ACC112 (cell line): ENCODE measurements around the gene ALG2.
A peak's percentile ranks its signal among the peaks of the same experiment; 100 is the strongest.

Experiments
- H2AFZ ChIP-seq: fragments of 200-600 bp; sonication (generic); one replicate; pipeline ENCODE4 v1.6.0; 2017; ENCODE audit warnings: antibody characterized with exemption, low read length; ENCODE audit not compliant: unreplicated experiment
- H3K27ac ChIP-seq: fragments of 200-600 bp; sonication (generic); 2 replicates; pipeline ENCODE4 v1.5.1; 2014; ENCODE audit warnings: low read depth, mild to moderate bottlenecking, antibody characterized with exemption, low read length, moderate library complexity
- H3K27me3 ChIP-seq: fragments of 200-600 bp; sonication (generic); 2 replicates; pipeline ENCODE4 v1.6.1; 2014; ENCODE audit warnings: mild to moderate bottlenecking, antibody characterized with exemption, low read length, moderate library complexity, mixed read lengths; ENCODE audit not compliant: insufficient read depth
- H3K36me3 ChIP-seq: fragments of 200-600 bp; sonication (generic); 2 replicates; pipeline ENCODE4 v1.6.1; 2016; ENCODE audit warnings: mild to moderate bottlenecking, antibody characterized with exemption, low read length, moderate library complexity, mixed read lengths; ENCODE audit not compliant: insufficient read depth
- H3K4me1 ChIP-seq: fragments of 200-600 bp; sonication (generic); one replicate; pipeline ENCODE4 v1.6.1; 2016; ENCODE audit warnings: low read length, mixed read lengths; ENCODE audit not compliant: insufficient read depth, unreplicated experiment, control insufficient read depth
- H3K4me3 ChIP-seq: fragments of 200-600 bp; sonication (generic); 2 replicates; pipeline ENCODE4 v1.5.1; 2014; ENCODE audit warnings: mild to moderate bottlenecking, low read depth, low read length
- H3K79me2 ChIP-seq: fragments of 200-600 bp; sonication (generic); one replicate; pipeline ENCODE4 v1.6.0; 2016; ENCODE audit warnings: low read length; ENCODE audit not compliant: control insufficient read depth, unreplicated experiment, insufficient read depth

Gene ALG2

GRCh38 chr9:99190597-99191283 lies 31.0 kb downstream of the ALG2 start:
- H3K4me3 ChIP-seq = no peak overlapping the region
- H3K79me2 ChIP-seq = no peaks in the 10 kb centered on the region
- no peak overlapping the region for H2AFZ ChIP-seq
- H3K4me1 ChIP-seq = peaks cover 8% of the 10 kb centered on the region
- no peaks in the 10 kb centered on the region for H3K36me3 ChIP-seq
- no peak overlapping the region for H3K27ac ChIP-seq
- H3K27me3 ChIP-seq = peaks cover 49% of the 10 kb centered on the region

GRCh38 chr9:99189887-99190596 lies 31.7 kb downstream of the ALG2 start:
- H3K36me3 ChIP-seq = no peaks in the 10 kb centered on the region
- H3K4me1 ChIP-seq = peaks cover 8% of the 10 kb centered on the region
- H3K27me3 ChIP-seq = peaks cover 49% of the 10 kb centered on the region
- H3K79me2 ChIP-seq = no peaks in the 10 kb centered on the region
- H3K27ac ChIP-seq = no peak overlapping the region
- no peak overlapping the region for H2AFZ ChIP-seq
- H3K4me3 ChIP-seq = no peak overlapping the region

- no peak overlapping the region for H2AFZ ChIP-seq
- no peak overlapping the region for H3K4me3 ChIP-seq
- peaks cover 46% of the 10 kb centered on the region for H3K27me3 ChIP-seq
- no peak overlapping the region for H3K27ac ChIP-seq
- H3K36me3 ChIP-seq = no peaks in the 10 kb centered on the region
- no peaks in the 10 kb centered on the region for H3K79me2 ChIP-seq
- H3K4me1 ChIP-seq = peaks cover 8% of the 10 kb centered on the region
These were observed 32.6 kb downstream of the ALG2 start for GRCh38 chr9:99189186-99189585.

GRCh38 chr9:99187311-99187710 lies 34.4 kb downstream of the ALG2 start:
- no peak overlapping the region for H2AFZ ChIP-seq
- H3K4me3 ChIP-seq = no peak overlapping the region
- H3K4me1 ChIP-seq = no peaks in the 10 kb centered on the region
- no peaks in the 10 kb centered on the region for H3K79me2 ChIP-seq
- H3K27ac ChIP-seq = no peak overlapping the region
- peaks cover 43% of the 10 kb centered on the region for H3K27me3 ChIP-seq
- H3K36me3 ChIP-seq = no peaks in the 10 kb centered on the region

GRCh38 chr9:99185934-99186333 lies 35.8 kb downstream of the ALG2 start:
- no peak overlapping the region for H3K27ac ChIP-seq
- no peak overlapping the region for H3K4me3 ChIP-seq
- H3K79me2 ChIP-seq = no peaks in the 10 kb centered on the region
- H2AFZ ChIP-seq = no peak overlapping the region
- no peaks in the 10 kb centered on the region for H3K4me1 ChIP-seq
- peaks cover 33% of the 10 kb centered on the region for H3K27me3 ChIP-seq
- no peaks in the 10 kb centered on the region for H3K36me3 ChIP-seq

- Histone ChIP-seq H2AFZ (no peak overlapping the region), H3K4me1 (no peaks in the 10 kb centered on the region)
These were observed 36.5 kb downstream of the ALG2 start for GRCh38 chr9:99185348-99185632.

GRCh38 chr9:99184475-99185347 lies 37.0 kb downstream of the ALG2 start:
- no peaks in the 10 kb centered on the region for H3K4me1 ChIP-seq
- peak overlapping the region; percentile 24 for H2AFZ ChIP-seq
- H3K4me3 ChIP-seq = peak overlapping the region; percentile 51
- no peaks in the 10 kb centered on the region for H3K79me2 ChIP-seq
- H3K36me3 ChIP-seq = no peaks in the 10 kb centered on the region
- peaks cover 26% of the 10 kb centered on the region for H3K27me3 ChIP-seq
- no peak overlapping the region for H3K27ac ChIP-seq

More at GRCh38 chr9:99185348-99185632, 36.5 kb downstream of the ALG2 start:
- no peak overlapping the region for H3K4me3 ChIP-seq
- no peaks in the 10 kb centered on the region for H3K79me2 ChIP-seq
- H3K27ac ChIP-seq = no peak overlapping the region
- H3K36me3 ChIP-seq = no peaks in the 10 kb centered on the region
- H3K27me3 ChIP-seq = peaks cover 28% of the 10 kb centered on the region

- no peak overlapping the region for H3K27ac ChIP-seq
- H3K27me3 ChIP-seq = peaks cover 19% of the 10 kb centered on the region
- no peak overlapping the region for H3K4me3 ChIP-seq
- H2AFZ ChIP-seq = no peak overlapping the region
- H3K36me3 ChIP-seq = no peaks in the 10 kb centered on the region
- no peaks in the 10 kb centered on the region for H3K4me1 ChIP-seq
- no peaks in the 10 kb centered on the region for H3K79me2 ChIP-seq
These were observed 37.6 kb downstream of the ALG2 start for GRCh38 chr9:99184110-99184474.

GRCh38 chr9:99183616-99184015 lies 38.1 kb downstream of the ALG2 start:
- Histone ChIP-seq H3K4me1 (no peaks in the 10 kb centered on the region), H3K79me2 (no peaks in the 10 kb centered on the region), H2AFZ (no peak overlapping the region), H3K4me3 (no peak overlapping the region), H3K36me3 (no peaks in the 10 kb centered on the region), H3K27ac (no peak overlapping the region), H3K27me3 (peaks cover 15% of the 10 kb centered on the region)

- H3K27me3 ChIP-seq = peaks cover 2% of the 10 kb centered on the region
- no peak overlapping the region for H3K4me3 ChIP-seq
- no peaks in the 10 kb centered on the region for H3K4me1 ChIP-seq
- H3K27ac ChIP-seq = no peak overlapping the region
- no peak overlapping the region for H2AFZ ChIP-seq
- no peaks in the 10 kb centered on the region for H3K36me3 ChIP-seq
- no peaks in the 10 kb centered on the region for H3K79me2 ChIP-seq
These were observed 39.4 kb downstream of the ALG2 start for GRCh38 chr9:99182356-99182755.
